Suprapubic skin (tissue), 4 donors: ENCODE results near the gene KSR2. TPM values are rescaled to one million over a fixed set of nuclear protein-coding genes. Genes with fewer than 3 reads are reported as not detected.

Experiments used
- DNase-seq, 2 donors: peaks; one replicate each; pipeline ENCODE4 v3.0.0-alpha.2; 2019; ENCODE audit warnings: low spot score in 2 of 2
- H3K27ac ChIP-seq: fragments of 200-600 bp; sonication (generic); one replicate; pipeline ENCODE4 v1.5.1; 2019
- H3K27me3 ChIP-seq: fragments of 200-600 bp; sonication (generic); one replicate; pipeline ENCODE4 v1.5.1; 2019
- H3K36me3 ChIP-seq: fragments of 200-600 bp; sonication (generic); one replicate; pipeline ENCODE4 v1.5.1; 2019
- H3K4me1 ChIP-seq: fragments of 200-600 bp; sonication (generic); one replicate; pipeline ENCODE4 v1.5.1; 2019
- H3K4me3 ChIP-seq: fragments of 200-600 bp; sonication (generic); one replicate; pipeline ENCODE4 v1.5.1; 2019; ENCODE audit warnings: mild to moderate bottlenecking
- H3K9me3 ChIP-seq: fragments of 200-600 bp; sonication (generic); one replicate; pipeline ENCODE4 v1.5.1; 2019
- CTCF ChIP-seq, 2 donors: fragments of 200-600 bp in 1 of 2; fragments of 450-650 bp in 1 of 2; sonication (generic) in 1 of 2; IDR thresholded peaks; one replicate each; pipeline ENCODE4 v1.5.1; 2016 to 2019; ENCODE audit warnings: antibody characterized with exemption in 2 of 2, mild to moderate bottlenecking in 1 of 2, moderate library complexity in 1 of 2
- EP300 ChIP-seq: sonication (generic); formaldehyde crosslinking; IDR thresholded peaks from one replicate; pipeline ENCODE4 v1.6.1; 2017; ENCODE audit warnings: antibody characterized with exemption
- POLR2A ChIP-seq, 2 donors: fragments of 450-650 bp; IDR thresholded peaks; one replicate each; pipeline ENCODE4 v1.6.1; 2017; ENCODE audit warnings: antibody characterized with exemption in 2 of 2, mild to moderate bottlenecking in 2 of 2, moderate library complexity in 2 of 2
- POLR2AphosphoS5 ChIP-seq, 3 donors: sonication (generic); formaldehyde crosslinking; IDR thresholded peaks; one replicate each; pipeline ENCODE4 v1.6.1; 2017; ENCODE audit warnings: antibody characterized with exemption in 3 of 3
- WGBS: methylation state at CpG from one replicate; pipeline ENCODE4 v1.1.5; 2018; 5-methylcytosine and 5-hydroxymethylcytosine counted together
- total RNA-seq, 4 donors: library from RNA; depleted of rRNA; stranded (reverse); fragments of >200 nt; gene quantifications; one replicate each; pipeline ENCODE4 v1.1.0, GENCODE V29; 2016

The KSR2 gene
- total RNA-seq, 4 donors from 2014 or later: 0.24 to 0.39 (median 0.38) TPM; not detected in 1

- H3K27ac ChIP-seq: no peak overlapping the region
- WGBS: 51% methylated on average over 10 of the region's 10 CpGs
- DNase-seq: no peak
- no peaks in the 10 kb centered on the region for H3K9me3 ChIP-seq
- no peaks in the 10 kb centered on the region for H3K36me3 ChIP-seq
- H3K4me3 ChIP-seq: no peak overlapping the region
- TF ChIP-seq POLR2AphosphoS5 (IDR thresholded peaks at IDR 0.05) (no peak), CTCF (IDR thresholded peaks at IDR 0.05) (no peak)
- H3K27me3 ChIP-seq: peaks cover 14% of the 10 kb centered on the region
- H3K4me1 ChIP-seq: peaks cover 15% of the 10 kb centered on the region
Observed at GRCh38 chr12:117582135-117582784, 386.5 kb downstream of the KSR2 start.

DNA sequence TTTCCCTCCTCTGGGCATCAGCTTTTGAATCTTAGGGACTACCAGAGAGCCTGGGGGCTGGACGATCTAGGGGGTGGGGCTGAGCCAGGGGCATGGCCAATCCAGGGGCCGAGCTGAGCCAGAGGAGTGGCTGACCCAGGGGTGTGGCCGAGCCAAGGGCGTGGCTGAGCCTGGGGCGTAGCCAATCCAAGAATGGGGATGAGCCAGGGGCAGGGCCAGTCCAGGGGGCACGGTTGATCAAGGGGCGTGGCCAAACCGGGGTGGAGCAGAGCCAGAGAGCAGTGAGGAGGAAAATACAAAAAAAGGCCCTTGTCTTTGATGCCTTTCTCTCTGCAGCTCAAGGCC lies 388.1 kb downstream of the KSR2 start:
- H3K27me3 ChIP-seq: peaks cover 13% of the 10 kb centered on the region
- no peaks in the 10 kb centered on the region for H3K36me3 ChIP-seq
- DNase-seq: peak; percentile 66 to 82
- H3K27ac ChIP-seq: no peak overlapping the region
- H3K4me1 ChIP-seq: peaks cover 15% of the 10 kb centered on the region
- 20% methylated on average over 7 of the region's 8 CpGs for WGBS
- no peak for TF ChIP-seq EP300
- no peak for TF ChIP-seq CTCF (IDR thresholded peaks at IDR 0.05)
- no peak for TF ChIP-seq POLR2AphosphoS5 (IDR thresholded peaks at IDR 0.05)
- no peak for TF ChIP-seq POLR2A (IDR thresholded peaks at IDR 0.05)
- H3K4me3 ChIP-seq: no peak overlapping the region
- no peaks in the 10 kb centered on the region for H3K9me3 ChIP-seq

- TF ChIP-seq POLR2AphosphoS5 (IDR thresholded peaks at IDR 0.05) (no peak), POLR2A (IDR thresholded peaks at IDR 0.05) (no peak), CTCF (IDR thresholded peaks at IDR 0.05) (no peak), EP300 (no peak)
- Histone ChIP-seq H3K36me3 (no peaks in the 10 kb centered on the region), H3K4me1 (peaks cover 15% of the 10 kb centered on the region), H3K27ac (no peak overlapping the region), H3K27me3 (peaks cover 13% of the 10 kb centered on the region), H3K9me3 (no peaks in the 10 kb centered on the region), H3K4me3 (no peak overlapping the region)
- no peak for DNase-seq
- 65% methylated on average over 8 of the region's 8 CpGs for WGBS
Observed at GRCh38 chr12:117580015-117580717, 388.6 kb downstream of the KSR2 start.

DNA sequence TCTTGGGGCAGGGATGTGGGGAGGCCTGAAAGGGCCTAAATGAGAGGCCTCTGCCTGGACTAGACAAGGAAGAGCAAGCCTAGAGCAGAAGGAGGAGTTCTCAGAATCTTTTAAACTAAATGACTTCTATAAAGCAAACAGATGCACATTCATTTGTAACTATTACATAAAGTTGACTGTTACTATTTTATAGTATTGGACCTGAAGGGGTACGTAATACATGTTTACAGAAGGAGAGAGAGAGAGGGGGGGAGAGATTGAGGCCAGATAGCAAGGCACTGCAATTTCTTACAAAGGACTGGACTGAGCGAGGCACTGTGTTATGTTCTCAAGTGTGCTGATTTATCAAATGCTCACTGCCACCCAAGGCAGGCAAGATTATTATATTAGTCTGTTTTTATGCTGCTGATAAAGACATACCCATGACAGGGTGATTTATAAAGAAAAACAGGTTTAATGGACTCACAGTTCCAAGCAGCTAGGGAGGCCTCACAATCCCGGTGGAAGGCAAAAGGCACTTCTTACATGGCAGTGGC lies 391.6 kb downstream of the KSR2 start:
- Histone ChIP-seq H3K4me1 (peaks cover 5% of the 10 kb centered on the region), H3K36me3 (no peaks in the 10 kb centered on the region), H3K27me3 (peaks cover 1% of the 10 kb centered on the region), H3K9me3 (no peaks in the 10 kb centered on the region), H3K4me3 (no peak overlapping the region), H3K27ac (no peak overlapping the region)
- no peak for TF ChIP-seq EP300
- TF ChIP-seq CTCF (IDR thresholded peaks at IDR 0.05): no peak
- no peak for TF ChIP-seq POLR2A (IDR thresholded peaks at IDR 0.05)
- no peak for TF ChIP-seq POLR2AphosphoS5 (IDR thresholded peaks at IDR 0.05)
- no peak for DNase-seq
- 86% methylated on average over 3 of the region's 3 CpGs for WGBS

- peaks cover 5% of the 10 kb centered on the region for H3K4me1 ChIP-seq
- no peak for DNase-seq
- no peaks in the 10 kb centered on the region for H3K9me3 ChIP-seq
- no peaks in the 10 kb centered on the region for H3K36me3 ChIP-seq
- H3K27me3 ChIP-seq: peaks cover 3% of the 10 kb centered on the region
- no peak overlapping the region for H3K4me3 ChIP-seq
- H3K27ac ChIP-seq: no peak overlapping the region
- no peak for TF ChIP-seq POLR2A (IDR thresholded peaks at IDR 0.05)
- TF ChIP-seq EP300: no peak
- no peak for TF ChIP-seq CTCF (IDR thresholded peaks at IDR 0.05)
- TF ChIP-seq POLR2AphosphoS5 (IDR thresholded peaks at IDR 0.05): no peak
- WGBS: 90% methylated on average over 3 of the region's 3 CpGs
Observed at GRCh38 chr12:117576053-117576452, 392.7 kb downstream of the KSR2 start.
